ENCODE results near the gene CDV3. TPM values are rescaled to one million over a fixed set of nuclear protein-coding genes. Genes with fewer than 3 reads are reported as not detected.
A peak's percentile ranks its signal among the peaks of the same experiment; 100 is the strongest.
"Not testable (repeated sequence)": the region's sequence is repeated elsewhere in the genome, so short reads cannot be mapped to it uniquely, and the experiment has no call there.

The CDV3 gene
- 165 and 171 TPM in 2 replicates for polyA plus RNA-seq (2013)

- H3K9ac ChIP-seq (ENCODE audit: low read length): peak within 1 kb of the TSS; percentile 99
- no peak within 1 kb of the TSS for H2AK5ac ChIP-seq (ENCODE audit: low read length)
- no peaks in the 10 kb centered on the region for H3K9me3 ChIP-seq (ENCODE audit: insufficient read depth, low read depth, low read length)
- no peak within 1 kb of the TSS for H3K23ac ChIP-seq (ENCODE audit: low read length)
- peak within 1 kb of the TSS; percentile 95 for H3K4me3 ChIP-seq (ENCODE audit: low read depth, low read length)
- peak within 1 kb of the TSS; percentile 71 for H3K4me2 ChIP-seq (ENCODE audit: low read length)
- no peak for DNase-seq
- peak within 1 kb of the TSS; percentile 68 for H2BK120ac ChIP-seq (ENCODE audit: insufficient read depth, low read length, poor library complexity)
- peak within 1 kb of the TSS; percentile 74 for H4K12ac ChIP-seq (ENCODE audit: low read depth, low read length)
- peak within 1 kb of the TSS; percentile 90 for H4K91ac ChIP-seq (ENCODE audit: low read depth, low read length)
- H4K8ac ChIP-seq (ENCODE audit: low read depth, low read length): peak within 1 kb of the TSS; percentile 66
- H2BK12ac ChIP-seq (ENCODE audit: low read length): peak within 1 kb of the TSS; percentile 20
- peaks cover 34% of the 10 kb centered on the region for H3K79me1 ChIP-seq (ENCODE audit: low read length)
- H3K18ac ChIP-seq (ENCODE audit: low read length): peak within 1 kb of the TSS; percentile 86
- peaks cover 24% of the 10 kb centered on the region for H3K79me2 ChIP-seq (ENCODE audit: control insufficient read depth, insufficient read depth, low read length, poor library complexity)
- peak within 1 kb of the TSS; percentile 95 for H2BK5ac ChIP-seq (ENCODE audit: low read depth, low read length, poor library complexity)
- peak within 1 kb of the TSS; percentile 97 for H3K4ac ChIP-seq (ENCODE audit: low read depth, low read length)
- peaks cover 19 to 32% of the 10 kb centered on the region in 2 experiments for H3K4me1 ChIP-seq (ENCODE audit: control insufficient read depth in 1 of 2, insufficient read depth in 2 of 2, low read length in 2 of 2)
- peak within 1 kb of the TSS; percentile 100 for H3K27ac ChIP-seq (ENCODE audit: low read depth, low read length)
- H2AFZ ChIP-seq (ENCODE audit: insufficient read depth, low read length, poor library complexity): peak within 1 kb of the TSS; percentile 60
- H3K14ac ChIP-seq (ENCODE audit: low read length): peak within 1 kb of the TSS; percentile 88
- peaks cover 6 to 12% of the 10 kb centered on the region in 2 experiments for H3K36me3 ChIP-seq (ENCODE audit: control insufficient read depth in 1 of 2, insufficient read depth in 2 of 2, low read length in 2 of 2)
- H3K27me3 ChIP-seq (ENCODE audit: insufficient read depth, low read length): no peaks in the 10 kb centered on the region
- no CpG with 5 or more reads among the region's 81 CpGs for WGBS (ENCODE audit: extremely low coverage, insufficient coverage, insufficient read length)
Measured at GRCh38 chr3:133573629-133574194, at the start of gene CDV3. TSS of gene CDV3 (plus strand) at chr3:133573686. CDS start at chr3:133574045, 359 bp downstream.

- not testable (repeated sequence) for H3K4me3 ChIP-seq (ENCODE audit: low read depth, low read length); H3K9ac ChIP-seq (ENCODE audit: low read length); H3K27ac ChIP-seq (ENCODE audit: low read depth, low read length); H3K79me2 ChIP-seq (ENCODE audit: control insufficient read depth, insufficient read depth, low read length, poor library complexity); H3K4me1 ChIP-seq (ENCODE audit: control insufficient read depth in 1 of 2, insufficient read depth in 2 of 2, low read length in 2 of 2); DNase-seq; H2BK5ac ChIP-seq (ENCODE audit: low read depth, low read length, poor library complexity); H4K12ac ChIP-seq (ENCODE audit: low read depth, low read length); H4K8ac ChIP-seq (ENCODE audit: low read depth, low read length); H3K23ac ChIP-seq (ENCODE audit: low read length); H3K79me1 ChIP-seq (ENCODE audit: low read length); H2AK5ac ChIP-seq (ENCODE audit: low read length); H2BK120ac ChIP-seq (ENCODE audit: insufficient read depth, low read length, poor library complexity); H3K18ac ChIP-seq (ENCODE audit: low read length); H3K9me3 ChIP-seq (ENCODE audit: insufficient read depth, low read depth, low read length); H3K14ac ChIP-seq (ENCODE audit: low read length); H3K36me3 ChIP-seq (ENCODE audit: control insufficient read depth in 1 of 2, insufficient read depth in 2 of 2, low read length in 2 of 2); H3K4me2 ChIP-seq (ENCODE audit: low read length); H2BK12ac ChIP-seq (ENCODE audit: low read length); H3K4ac ChIP-seq (ENCODE audit: low read depth, low read length); H2AFZ ChIP-seq (ENCODE audit: insufficient read depth, low read length, poor library complexity); H3K27me3 ChIP-seq (ENCODE audit: insufficient read depth, low read length); H4K91ac ChIP-seq (ENCODE audit: low read depth, low read length)
- WGBS (ENCODE audit: extremely low coverage, insufficient coverage, insufficient read length): no CpG with 5 or more reads among the region's 3 CpGs
Measured at GRCh38 chr3:133523758-133524157, 49.7 kb upstream of the CDV3 start.

- Histone ChIP-seq H4K91ac (ENCODE audit: low read depth, low read length) (no peak overlapping the region), H2BK12ac (ENCODE audit: low read length) (no peak overlapping the region), H3K27me3 (ENCODE audit: insufficient read depth, low read length) (no peaks in the 10 kb centered on the region), H3K4ac (ENCODE audit: low read depth, low read length) (no peak overlapping the region), H3K27ac (ENCODE audit: low read depth, low read length) (no peak overlapping the region), H3K79me1 (ENCODE audit: low read length) (peaks cover 1% of the 10 kb centered on the region), H2AFZ (ENCODE audit: insufficient read depth, low read length, poor library complexity) (no peak overlapping the region), H3K4me3 (ENCODE audit: low read depth, low read length) (no peak overlapping the region), H3K18ac (ENCODE audit: low read length) (no peak overlapping the region), H2BK120ac (ENCODE audit: insufficient read depth, low read length, poor library complexity) (no peak overlapping the region), H4K12ac (ENCODE audit: low read depth, low read length) (no peak overlapping the region), H3K4me1 (ENCODE audit: control insufficient read depth in 1 of 2, insufficient read depth in 2 of 2, low read length in 2 of 2) (no peaks in the 10 kb centered on the region), H3K4me2 (ENCODE audit: low read length) (no peak overlapping the region), H3K9me3 (ENCODE audit: insufficient read depth, low read depth, low read length) (no peaks in the 10 kb centered on the region), H2BK5ac (ENCODE audit: low read depth, low read length, poor library complexity) (no peak overlapping the region), H2AK5ac (ENCODE audit: low read length) (no peak overlapping the region), H3K9ac (ENCODE audit: low read length) (no peak overlapping the region), H3K23ac (ENCODE audit: low read length) (no peak overlapping the region), H3K79me2 (ENCODE audit: control insufficient read depth, insufficient read depth, low read length, poor library complexity) (no peaks in the 10 kb centered on the region), H4K8ac (ENCODE audit: low read depth, low read length) (no peak overlapping the region), H3K36me3 (ENCODE audit: control insufficient read depth in 1 of 2, insufficient read depth in 2 of 2, low read length in 2 of 2) (no peaks in the 10 kb centered on the region), H3K14ac (ENCODE audit: low read length) (no peak overlapping the region)
- DNase-seq: no peak
Measured at GRCh38 chr3:133525435-133525834, 48.1 kb upstream of the CDV3 start.

GRCh38 chr3:133527081-133527715 lies 46.3 kb upstream of the CDV3 start:
- no peak for DNase-seq
- H3K4me3 ChIP-seq (ENCODE audit: low read depth, low read length): no peak overlapping the region
- no peak overlapping the region for H3K4ac ChIP-seq (ENCODE audit: low read depth, low read length)
- no CpG with 5 or more reads among the region's 6 CpGs for WGBS (ENCODE audit: extremely low coverage, insufficient coverage, insufficient read length)
- no peak overlapping the region for H3K27ac ChIP-seq (ENCODE audit: low read depth, low read length)
- no peak overlapping the region for H2AK5ac ChIP-seq (ENCODE audit: low read length)
- no peak overlapping the region for H2BK120ac ChIP-seq (ENCODE audit: insufficient read depth, low read length, poor library complexity)
- no peak overlapping the region for H4K8ac ChIP-seq (ENCODE audit: low read depth, low read length)
- H2AFZ ChIP-seq (ENCODE audit: insufficient read depth, low read length, poor library complexity): no peak overlapping the region
- H3K4me1 ChIP-seq (ENCODE audit: control insufficient read depth in 1 of 2, insufficient read depth in 2 of 2, low read length in 2 of 2): no peaks in the 10 kb centered on the region
- no peaks in the 10 kb centered on the region for H3K27me3 ChIP-seq (ENCODE audit: insufficient read depth, low read length)
- no peaks in the 10 kb centered on the region for H3K36me3 ChIP-seq (ENCODE audit: control insufficient read depth in 1 of 2, insufficient read depth in 2 of 2, low read length in 2 of 2)
- H3K14ac ChIP-seq (ENCODE audit: low read length): no peak overlapping the region
- no peak overlapping the region for H3K23ac ChIP-seq (ENCODE audit: low read length)
- H3K79me1 ChIP-seq (ENCODE audit: low read length): no peaks in the 10 kb centered on the region
- H2BK5ac ChIP-seq (ENCODE audit: low read depth, low read length, poor library complexity): no peak overlapping the region
- no peak overlapping the region for H4K91ac ChIP-seq (ENCODE audit: low read depth, low read length)
- H3K18ac ChIP-seq (ENCODE audit: low read length): no peak overlapping the region
- H4K12ac ChIP-seq (ENCODE audit: low read depth, low read length): no peak overlapping the region
- no peak overlapping the region for H2BK12ac ChIP-seq (ENCODE audit: low read length)
- H3K79me2 ChIP-seq (ENCODE audit: control insufficient read depth, insufficient read depth, low read length, poor library complexity): no peaks in the 10 kb centered on the region
- no peaks in the 10 kb centered on the region for H3K9me3 ChIP-seq (ENCODE audit: insufficient read depth, low read depth, low read length)
- no peak overlapping the region for H3K4me2 ChIP-seq (ENCODE audit: low read length)
- H3K9ac ChIP-seq (ENCODE audit: low read length): no peak overlapping the region
